HepG2 (cell line): ENCODE data around the gene ILDR1. TPM values are rescaled to one million over a fixed set of nuclear protein-coding genes. Genes with fewer than 3 reads are reported as not detected.
"Not testable (repeated sequence)": the region's sequence is repeated elsewhere in the genome, so short reads cannot be mapped to it uniquely, and the experiment has no call there.

Experiments used
- ATAC-seq: fragments of 200-7000 bp; cut with Tn5 transposase; 3 replicates; pipeline ENCODE4 v1.9.1; 2020; ENCODE audit warnings: mild to moderate bottlenecking, moderate library complexity
- BruUV-seq: library from RNA; stranded (reverse); fragments of 400-500 nt; replicated peaks from 2 replicates; lab custom pipeline; 2021; lab: Mats Ljungman, UMichigan
- CTCF ChIA-PET: fragments of 300-600 bp; formaldehyde crosslinking; extraction: SDS; loops from one replicate; lab custom pipeline; 2021; ENCODE audit warnings: low total read pairs, inconsistent platforms, low intra/inter-chr PET ratio; lab: Yijun Ruan, JAX
- POLR2A ChIA-PET: fragments of 350-600 bp; sonication (Branson Sonifier 250); formaldehyde crosslinking; loops from one replicate; lab custom pipeline; 2020; ENCODE audit warnings: antibody characterized with exemption, inconsistent platforms; lab: Yijun Ruan, JAX
- DNase-seq: peaks from one replicate; pipeline ENCODE4 v3.0.0-alpha.2; 2015; ENCODE audit warnings: low spot score
- FAIRE-seq: peaks from 3 replicates; lab custom pipeline; 2011; peaks lifted over from hg19 to GRCh38; lab: Jason Lieb, UNC
- H2AFZ ChIP-seq: one replicate; pipeline ENCODE4 v1.6.1; 2011; ENCODE audit warnings: low read length, inconsistent platforms
- H3K27ac ChIP-seq: fragments of 300-600 bp; 3 replicates; pipeline ENCODE4 v1.8.0; 2011; ENCODE audit warnings: mixed run types, mild to moderate bottlenecking, mixed read lengths, low read length, inconsistent platforms; ENCODE audit not compliant: insufficient read depth; ENCODE audit errors: extremely low read length
- H3K27me3 ChIP-seq, 2 experiments: fragments of 200-600 bp in 1 of 2; 2 replicates in 1 of 2; 3 replicates in 1 of 2; pipeline versions ENCODE4 v1.6.0 to v1.8.0; 2011; ENCODE audit warnings: low read length in 2 of 2, mild to moderate bottlenecking in 2 of 2, moderate library complexity in 2 of 2, inconsistent platforms in 1 of 2; ENCODE audit not compliant: insufficient read depth in 2 of 2, control insufficient read depth in 1 of 2
- H3K36me3 ChIP-seq, 2 experiments: fragments of 200-600 bp in 1 of 2; replicated peaks in 1 of 2; 2 replicates in 1 of 2; 3 replicates in 1 of 2; pipeline versions ENCODE4 v1.5.1 to v1.8.0; 2011; ENCODE audit warnings: low read length in 2 of 2, inconsistent platforms in 1 of 2; ENCODE audit not compliant: insufficient read depth in 2 of 2, control insufficient read depth in 1 of 2
- H3K4me1 ChIP-seq: 2 replicates; pipeline ENCODE4 v1.5.1; 2012; ENCODE audit warnings: low read length, inconsistent platforms; ENCODE audit not compliant: insufficient read depth
- H3K4me2 ChIP-seq: 2 replicates; pipeline ENCODE4 v1.6.0; 2011; ENCODE audit warnings: low read depth, low read length, inconsistent platforms
- H3K4me3 ChIP-seq, 3 experiments: fragments of 200-600 bp in 1 of 3; sonication (generic), shearing (Covaris generic) in 1 of 3; replicated peaks in 1 of 3; 2 replicates each; pipeline ENCODE4 v1.5.1; 2011 to 2016; ENCODE audit warnings: low read length in 3 of 3, inconsistent platforms in 2 of 3, low read depth in 2 of 3, mild to moderate bottlenecking in 2 of 3, control low read depth in 1 of 3, mixed read lengths in 1 of 3; ENCODE audit not compliant: insufficient read depth in 1 of 3
- H3K79me2 ChIP-seq: one replicate; pipeline ENCODE4 v1.6.1; 2011; ENCODE audit warnings: low read length, inconsistent platforms; ENCODE audit not compliant: insufficient read depth
- H3K9ac ChIP-seq: 2 replicates; pipeline ENCODE4 v1.6.0; 2011; ENCODE audit warnings: mild to moderate bottlenecking, low read depth, low read length, inconsistent platforms; ENCODE audit not compliant: insufficient read depth
- H3K9me3 ChIP-seq: 2 replicates; pipeline ENCODE4 v1.5.1; 2012; ENCODE audit warnings: mild to moderate bottlenecking, low read length
- H4K20me1 ChIP-seq: 2 replicates; pipeline ENCODE4 v1.6.0; 2011; ENCODE audit warnings: inconsistent platforms, mild to moderate bottlenecking, low read length, moderate library complexity; ENCODE audit not compliant: insufficient read depth
- CTCF ChIP-seq: sonication (generic); formaldehyde crosslinking; IDR thresholded peaks from 2 replicates; pipeline ENCODE4 v1.5.0; 2020; ENCODE audit warnings: mild to moderate bottlenecking, missing genetic modification reagents, moderate library complexity
- FLYWCH1 ChIP-seq: sonication (generic); formaldehyde crosslinking; IDR thresholded peaks from 2 replicates; pipeline ENCODE4 v1.8.1; 2023; ENCODE audit warnings: mild to moderate bottlenecking, missing genetic modification reagents
- HNRNPLL ChIP-seq: fragments of 200-400 bp; formaldehyde crosslinking; IDR thresholded peaks from 2 replicates; pipeline ENCODE4 v1.6.1; 2017; ENCODE audit warnings: mild to moderate bottlenecking, low read depth, low read length; ENCODE audit not compliant: poor library complexity, severe bottlenecking
- KMT2B ChIP-seq: IDR thresholded peaks from 2 replicates; pipeline ENCODE4 v1.6.1; 2016; ENCODE audit warnings: missing genetic modification reagents, missing compliant biosample characterization
- PCBP1 ChIP-seq: fragments of 200-400 bp; formaldehyde crosslinking; IDR thresholded peaks from 2 replicates; pipeline ENCODE4 v1.6.1; 2017; ENCODE audit warnings: mild to moderate bottlenecking, low read depth, low read length, borderline replicate concordance
- SRY ChIP-seq: sonication (generic); formaldehyde crosslinking; IDR thresholded peaks from 2 replicates; pipeline ENCODE4 v1.8.0; 2022; ENCODE audit warnings: mild to moderate bottlenecking, missing genetic modification reagents
- ZNF709 ChIP-seq: sonication (generic); formaldehyde crosslinking; IDR thresholded peaks from 2 replicates; pipeline ENCODE4 v1.5.0; 2020; ENCODE audit warnings: mild to moderate bottlenecking, missing genetic modification reagents
- ZNF781 ChIP-seq: sonication (generic); formaldehyde crosslinking; IDR thresholded peaks from 2 replicates; pipeline ENCODE4 v1.5.1; 2020; ENCODE audit warnings: borderline replicate concordance, mild to moderate bottlenecking, missing genetic modification reagents; ENCODE audit errors: not compliant biosample characterization
- WGBS: methylation state at CpG from one replicate; pipeline ENCODE4 v1.1.6; 2017; ENCODE audit warnings: low lambda C conversion rate; 5-methylcytosine and 5-hydroxymethylcytosine counted together
- in situ Hi-C: cut with HindIII; loops from 2 replicates; pipeline ENCODE4 v1.10.0; 2017; ENCODE audit warnings: low pct_unique_long_range_greater_than_20kb; ENCODE audit not compliant: extremely low pct_ligation_motif_present
- intact Hi-C: fragments of 100-400 bp; cut with micrococcal nuclease; formaldehyde crosslinking; loops from one replicate; pipeline ENCODE4 v1.10.0; 2022; ENCODE audit not compliant: unreplicated experiment
- polyA plus RNA-seq, 8 experiments: library from polyadenylated mRNA; depleted of rRNA in 3 of 8; stranded (reverse) in 7 of 8; unstranded in 1 of 8; fragments of >200 nt; fragmentation: Illumina TruSeq in 4 of 8; extraction: Trizol in 4 of 8; gene quantifications; 2 replicates each; pipeline versions ENCODE4 v1.2.1 to v1.2.3, GENCODE V29; 2011 to 2016; ENCODE audit warnings: low read depth in 4 of 8, missing spikeins in 1 of 8, mixed read lengths in 1 of 8; ENCODE audit not compliant: insufficient read depth in 1 of 8
- total RNA-seq, 5 experiments: library from RNA; depleted of rRNA; stranded (reverse); fragments of >200 nt; fragmentation: Illumina TruSeq; extraction: Trizol; gene quantifications; 2 replicates each; pipeline ENCODE4 v1.2.3, GENCODE V29; 2016; ENCODE audit warnings: low read depth in 1 of 5

Gene ILDR1
- total and polyA plus RNA-seq, 2 of the 13 experiments (the other 11 are each of a cell fraction or from before 2014, with no cell fraction given) = not detected

- no peak overlapping the region for H3K4me3 ChIP-seq
- H3K79me2 ChIP-seq = no peaks in the 10 kb centered on the region
- 4% methylated on average over 3 of the region's 3 CpGs for WGBS
- FAIRE-seq (no peak), DNase-seq (no peak), ATAC-seq (no peak)
- H3K9ac ChIP-seq = no peak overlapping the region
- no TSS peak for BruUV-seq
- H2AFZ ChIP-seq = no peak overlapping the region
- H3K27ac ChIP-seq = no peak overlapping the region
- H4K20me1 ChIP-seq = no peaks in the 10 kb centered on the region
- intact Hi-C loops = no loop called here
- H3K4me1 ChIP-seq = no peaks in the 10 kb centered on the region
- no peaks in the 10 kb centered on the region for H3K36me3 ChIP-seq
- ChIA-PET CTCF (no interaction called here), POLR2A (no interaction called here)
- H3K27me3 ChIP-seq = no peaks in the 10 kb centered on the region
- H3K9me3 ChIP-seq = no peaks in the 10 kb centered on the region
- H3K4me2 ChIP-seq = no peak overlapping the region
- in situ Hi-C loops = no loop called here
- TF ChIP-seq ZNF781 (CRISPR knock-in tag) (no peak), KMT2B (CRISPR knock-in tag) (no peak), FLYWCH1 (CRISPR knock-in tag) (no peak), CTCF (no peak), ZNF709 (CRISPR knock-in tag) (no peak), HNRNPLL (no peak), PCBP1 (no peak), SRY (CRISPR knock-in tag) (no peak)
Measured at GRCh38 chr3:122052968-122053367, 30.9 kb upstream of the ILDR1 start.

- FAIRE-seq, H2AFZ ChIP-seq, BruUV-seq, in situ Hi-C loops, CTCF ChIA-PET, H4K20me1 ChIP-seq, DNase-seq, H3K79me2 ChIP-seq, H3K27ac ChIP-seq, H3K4me3 ChIP-seq, H3K27me3 ChIP-seq, POLR2A ChIA-PET, H3K4me2 ChIP-seq, H3K36me3 ChIP-seq, H3K9me3 ChIP-seq, H3K4me1 ChIP-seq, ATAC-seq, intact Hi-C loops, H3K9ac ChIP-seq: not testable (repeated sequence)
- 84% methylated on average over 7 of the region's 11 CpGs for whole genome bisulfite sequencing
Measured at GRCh38 chr3:122047773-122048172, 25.7 kb upstream of the ILDR1 start.

DNA sequence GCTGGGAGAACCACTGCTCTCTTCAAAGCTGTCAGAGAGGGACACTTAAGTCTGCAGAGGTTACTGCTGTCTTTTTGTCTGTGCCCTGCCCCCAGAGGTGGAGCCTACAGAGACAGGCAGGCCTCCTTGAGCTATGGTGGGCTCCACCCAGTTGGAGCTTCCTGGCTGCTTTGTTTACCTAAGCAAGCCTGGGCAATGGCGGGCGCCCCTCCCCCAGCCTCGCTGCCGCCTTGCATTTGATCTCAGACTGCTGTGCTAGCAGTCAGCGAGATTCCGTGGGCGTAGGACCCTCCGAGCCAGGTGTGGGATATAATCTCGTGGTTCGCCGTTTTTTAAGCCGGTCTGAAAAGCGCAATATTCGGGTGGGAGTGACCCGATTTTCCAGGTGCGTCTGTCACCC is 25.2 kb upstream of the ILDR1 start:
- H4K20me1 ChIP-seq, in situ Hi-C loops, DNase-seq, H3K9me3 ChIP-seq, POLR2A ChIA-PET, H3K4me2 ChIP-seq, FAIRE-seq, H3K27ac ChIP-seq, BruUV-seq, H3K36me3 ChIP-seq, H2AFZ ChIP-seq, CTCF ChIA-PET, H3K4me3 ChIP-seq, H3K4me1 ChIP-seq, ATAC-seq, H3K27me3 ChIP-seq, H3K79me2 ChIP-seq, H3K9ac ChIP-seq, intact Hi-C loops: not testable (repeated sequence)
- 40% methylated on average over 2 of the region's 16 CpGs for WGBS
